Caco-2 (cell line): ENCODE measurements around the gene C22orf15. TPM values are rescaled to one million over a fixed set of nuclear protein-coding genes. Genes with fewer than 3 reads are reported as not detected.

Source experiments
- BruUV-seq: library from RNA; stranded (reverse); fragments of 400-500 nt; replicated peaks from 2 replicates; lab custom pipeline; 2021; lab: Mats Ljungman, UMichigan
- CTCF ChIA-PET: fragments of 300-600 bp; sonication (Branson Sonifier 250); formaldehyde crosslinking; loops from one replicate; lab custom pipeline; 2022; ENCODE audit warnings: antibody characterized with exemption; lab: Charles Lee
- POLR2A ChIA-PET: fragments of 300-600 bp; sonication (Branson Sonifier 250); formaldehyde crosslinking; loops from one replicate; lab custom pipeline; 2022; ENCODE audit warnings: antibody characterized with exemption; lab: Charles Lee
- DNase-seq, 2 experiments: peaks; one replicate each; pipeline versions ENCODE4 v3.0.0 to v3.0.0-alpha.2; 2020 to 2022
- H3K27me3 ChIP-seq: replicated peaks from 2 replicates; pipeline ENCODE4 v1.6.0; 2011; ENCODE audit warnings: low read length; ENCODE audit not compliant: control insufficient read depth, insufficient read depth
- H3K36me3 ChIP-seq: 2 replicates; pipeline ENCODE4 v1.5.1; 2011; ENCODE audit warnings: low read length; ENCODE audit not compliant: control insufficient read depth, insufficient read depth
- H3K4me1 ChIP-seq: fragments of 250-450 bp; sonication (Bioruptor Pico); 2 replicates; pipeline ENCODE4 v1.5.1; 2020; ENCODE audit warnings: mild to moderate bottlenecking
- H3K4me3 ChIP-seq: 2 replicates; pipeline ENCODE4 v1.5.1; 2011; ENCODE audit warnings: low read depth, mild to moderate bottlenecking, control low read depth, low read length
- H3K9me3 ChIP-seq: fragments of 250-450 bp; sonication (Bioruptor Pico); 2 replicates; pipeline ENCODE4 v1.5.1; 2020; ENCODE audit warnings: mild to moderate bottlenecking, moderate library complexity
- H3K27ac Mint-ChIP-seq: one replicate; pipeline ENCODE4 v1.8.0; 2022; ENCODE audit warnings: mixed read lengths; ENCODE audit not compliant: unreplicated experiment
- H3K27me3 Mint-ChIP-seq: one replicate; pipeline ENCODE4 v1.8.0; 2022; ENCODE audit warnings: mixed read lengths; ENCODE audit not compliant: insufficient read depth, unreplicated experiment
- H3K36me3 Mint-ChIP-seq: one replicate; pipeline ENCODE4 v1.8.0; 2022; ENCODE audit warnings: mild to moderate bottlenecking, mixed read lengths; ENCODE audit not compliant: insufficient read depth, unreplicated experiment
- H3K4me1 Mint-ChIP-seq: one replicate; pipeline ENCODE4 v1.8.0; 2022; ENCODE audit warnings: low read depth, mixed read lengths; ENCODE audit not compliant: unreplicated experiment
- H3K4me3 Mint-ChIP-seq: one replicate; pipeline ENCODE4 v1.8.0; 2022; ENCODE audit warnings: mild to moderate bottlenecking, moderate library complexity, mixed read lengths; ENCODE audit not compliant: unreplicated experiment
- H3K9me3 Mint-ChIP-seq: one replicate; pipeline ENCODE4 v1.8.0; 2022; ENCODE audit warnings: mixed read lengths; ENCODE audit not compliant: unreplicated experiment
- CTCF ChIP-seq, 2 experiments: fragments of 200-600 bp in 1 of 2; IDR thresholded peaks; 1 replicate in 1 of 2; 2 replicates in 1 of 2; pipeline versions ENCODE4 v1.5.1 to v1.8.0; 2011 to 2022; ENCODE audit warnings: antibody characterized with exemption in 1 of 2, control low read depth in 1 of 2, inconsistent platforms in 1 of 2, low read depth in 1 of 2, low read length in 1 of 2, mild to moderate bottlenecking in 1 of 2, moderate library complexity in 1 of 2; ENCODE audit not compliant: insufficient read depth in 1 of 2, severe bottlenecking in 1 of 2, unreplicated experiment in 1 of 2
- intact Hi-C: fragments of 100-400 bp; cut with micrococcal nuclease; formaldehyde crosslinking; loops from one replicate; pipeline ENCODE4 v1.10.0; 2022; ENCODE audit not compliant: unreplicated experiment
- total RNA-seq: library from RNA; stranded (reverse); gene quantifications from 2 replicates; pipeline ENCODE4 v1.2.3, GENCODE V29; 2022

C22orf15 gene
- total RNA-seq, 1 experiment from 2014 or later: not detected

GRCh38 chr22:23775779-23776375, 13.1 kb downstream of the C22orf15 start:
- Histone ChIP-seq H3K4me1 (peaks cover 38% of the 10 kb centered on the region), H3K4me3 (no peak overlapping the region), H3K9me3 (no peaks in the 10 kb centered on the region), H3K27me3 (no peaks in the 10 kb centered on the region), H3K36me3 (no peaks in the 10 kb centered on the region)
- Mint-ChIP-seq H3K27me3 (no peaks in the 10 kb centered on the region), H3K36me3 (peaks cover 9% of the 10 kb centered on the region), H3K9me3 (no peaks in the 10 kb centered on the region), H3K4me3 (no peak overlapping the region), H3K27ac (no peak overlapping the region), H3K4me1 (peaks cover 18% of the 10 kb centered on the region)
- no peak for TF ChIP-seq CTCF (IDR thresholded peaks at IDR 0.05; ENCODE audit: insufficient read depth in 1 of 2, low read depth in 1 of 2, low read length in 1 of 2, severe bottlenecking in 1 of 2, unreplicated experiment in 1 of 2)
- no TSS peak for BruUV-seq
- no peak for DNase-seq
- POLR2A ChIA-PET: interaction anchor here (0.9 kb wide), 1 partner anchor 25 kb away, joined by 4 read pairs; the partner anchor contains the start of gene ZNF70
- CTCF ChIA-PET: interaction anchor here (0.6 kb wide), 1 partner anchor 70 kb away, joined by 3 read pairs; no protein-coding TSS in a partner anchor
- intact Hi-C loops: no loop called here

DNA sequence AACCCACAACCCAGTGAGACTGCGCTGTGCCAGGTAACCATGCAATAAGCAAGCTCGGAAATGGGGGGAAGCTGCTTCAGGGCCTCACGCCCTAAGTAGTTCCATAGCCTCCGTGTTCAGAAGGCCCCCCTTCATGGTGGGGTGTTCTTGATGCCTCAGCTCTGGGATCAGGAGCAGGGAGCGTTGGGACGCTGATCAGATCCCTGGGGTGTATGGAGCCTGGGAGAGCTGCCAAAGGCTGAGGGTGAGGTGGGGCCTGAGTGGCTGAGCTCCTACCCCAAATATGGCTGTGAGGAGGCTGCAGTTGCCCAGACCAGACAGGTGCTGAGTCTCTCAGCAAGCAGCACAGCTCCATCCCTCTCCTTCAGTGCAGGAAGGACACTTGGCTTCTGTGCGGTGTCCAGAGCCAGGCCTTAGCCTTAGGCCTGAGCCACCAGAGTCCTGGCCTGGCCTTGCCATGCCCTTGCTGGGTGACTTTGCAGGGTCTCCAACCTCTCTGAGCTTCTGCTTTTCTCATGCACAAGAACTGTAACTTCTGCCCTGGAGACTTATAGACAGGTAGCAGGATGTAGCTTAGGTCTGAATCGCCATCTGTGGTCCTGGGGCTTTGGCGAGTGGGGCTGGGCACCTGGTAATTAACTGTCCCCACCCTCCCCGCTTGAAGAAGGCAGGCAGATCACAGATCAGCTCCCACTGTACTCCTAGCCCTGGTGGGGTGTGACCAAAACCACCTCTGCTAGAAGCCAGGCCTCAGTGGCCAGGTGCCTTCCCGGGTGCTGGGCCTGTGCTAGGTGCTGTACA, 15.2 kb downstream of the C22orf15 start:
- peaks cover 34% of the 10 kb centered on the region for H3K4me1 ChIP-seq
- intact Hi-C loops: no loop called here
- ChIA-PET CTCF (interaction anchor here (1.0 to 1.5 kb wide), 2 partner anchors 11 to 72 kb away, joined by 3 to 5 read pairs; partner anchors contain the start of gene CHCHD10), POLR2A (interaction anchor here (1.1 kb wide), 1 partner anchor 80 kb away, joined by 4 read pairs; the partner anchor contains the start of gene SLC2A11)
- peaks cover 26% of the 10 kb centered on the region for H3K4me1 Mint-ChIP-seq
- peaks cover 13% of the 10 kb centered on the region for H3K36me3 Mint-ChIP-seq
- TF ChIP-seq CTCF (IDR thresholded peaks at IDR 0.05; ENCODE audit: insufficient read depth in 1 of 2, low read depth in 1 of 2, low read length in 1 of 2, severe bottlenecking in 1 of 2, unreplicated experiment in 1 of 2): no peak
- H3K9me3 Mint-ChIP-seq: no peaks in the 10 kb centered on the region
- no peaks in the 10 kb centered on the region for H3K27me3 ChIP-seq
- no peak overlapping the region for H3K4me3 ChIP-seq
- no peak overlapping the region for H3K27ac Mint-ChIP-seq
- no peaks in the 10 kb centered on the region for H3K9me3 ChIP-seq
- no TSS peak for BruUV-seq
- DNase-seq: no peak
- no peaks in the 10 kb centered on the region for H3K36me3 ChIP-seq
- H3K27me3 Mint-ChIP-seq: no peaks in the 10 kb centered on the region
- H3K4me3 Mint-ChIP-seq: no peak overlapping the region

GRCh38 chr22:23778577-23778900, 15.7 kb downstream of the C22orf15 start:
- ChIA-PET POLR2A (interaction anchor here (1.1 kb wide), 1 partner anchor 79 kb away, joined by 4 read pairs; the partner anchor contains the start of gene SLC2A11), CTCF (interaction anchor here (0.6 to 1.0 kb wide), 2 partner anchors 11 to 79 kb away, joined by 3 to 6 read pairs; partner anchors contain the start of genes CHCHD10 and SLC2A11)
- Histone ChIP-seq H3K4me3 (no peak overlapping the region), H3K9me3 (no peaks in the 10 kb centered on the region), H3K27me3 (no peaks in the 10 kb centered on the region), H3K4me1 (peaks cover 30% of the 10 kb centered on the region), H3K36me3 (no peaks in the 10 kb centered on the region)
- no peak overlapping the region for H3K27ac Mint-ChIP-seq
- no peak for TF ChIP-seq CTCF (IDR thresholded peaks at IDR 0.05; ENCODE audit: insufficient read depth in 1 of 2, low read depth in 1 of 2, low read length in 1 of 2, severe bottlenecking in 1 of 2, unreplicated experiment in 1 of 2)
- no peaks in the 10 kb centered on the region for H3K9me3 Mint-ChIP-seq
- no peaks in the 10 kb centered on the region for H3K27me3 Mint-ChIP-seq
- H3K36me3 Mint-ChIP-seq: peaks cover 13% of the 10 kb centered on the region
- no peak for DNase-seq
- H3K4me3 Mint-ChIP-seq: no peak overlapping the region
- no TSS peak for BruUV-seq
- intact Hi-C loops: no loop called here
- H3K4me1 Mint-ChIP-seq: peaks cover 20% of the 10 kb centered on the region
